NCI-H2081 (cell line): Measurements from ENCODE around the gene FAM3D.
A peak's percentile ranks its signal among the peaks of the same experiment; 100 is the strongest.

ENCODE experiments used
- DNase-seq, 2 experiments: peaks; one replicate each; lab custom pipeline; 2025; lab: John Stamatoyannopoulos, UW

Gene FAM3D

DNA sequence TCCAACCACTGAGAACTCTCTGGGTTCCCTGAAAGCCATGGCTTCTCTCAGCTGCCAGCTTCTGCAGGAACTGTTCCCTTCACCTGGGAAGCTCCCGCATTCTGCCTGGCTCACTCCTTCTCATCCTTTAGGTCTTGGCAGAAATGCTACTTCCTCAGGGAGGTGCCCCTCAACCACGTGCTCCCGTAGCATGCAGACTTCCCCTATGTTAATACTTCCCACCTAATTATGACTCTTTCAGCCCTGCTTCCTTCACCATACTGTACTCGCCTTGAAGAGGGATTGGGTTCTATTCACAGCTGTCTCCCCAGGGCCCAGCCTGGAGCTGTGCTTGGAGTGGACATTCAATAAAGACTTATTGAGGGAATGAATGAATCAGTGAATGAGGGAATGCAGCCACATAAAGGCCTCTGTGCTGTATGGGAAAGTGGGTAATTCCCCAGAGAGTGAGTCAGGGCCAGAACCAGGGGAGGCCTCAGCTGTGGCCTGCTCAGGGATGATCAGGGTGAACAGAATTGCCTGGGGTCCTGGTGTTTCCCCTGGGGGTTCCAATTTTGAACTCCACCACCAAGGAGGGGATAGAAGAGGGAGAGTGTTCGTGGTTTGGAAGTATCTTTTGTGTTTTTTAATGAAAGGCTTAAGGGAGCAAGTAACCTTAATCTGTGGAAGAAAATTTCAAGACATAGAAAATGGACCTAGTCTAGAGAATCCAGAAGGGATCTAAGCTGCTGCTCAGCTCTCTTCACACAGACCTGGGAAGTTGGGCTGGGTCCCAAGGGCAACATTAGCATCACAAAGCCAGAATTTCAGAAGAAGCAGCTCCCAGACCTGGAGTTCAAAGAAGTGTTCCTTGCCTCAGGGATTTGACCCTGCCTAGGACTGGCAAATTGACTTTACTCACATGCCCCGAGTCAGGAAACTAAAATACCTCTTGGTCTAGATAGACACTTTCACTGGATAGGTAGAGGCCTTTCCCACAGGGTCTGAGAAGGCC is 74.8 kb downstream of the FAM3D start:
- DNase-seq, result no peak

DNA sequence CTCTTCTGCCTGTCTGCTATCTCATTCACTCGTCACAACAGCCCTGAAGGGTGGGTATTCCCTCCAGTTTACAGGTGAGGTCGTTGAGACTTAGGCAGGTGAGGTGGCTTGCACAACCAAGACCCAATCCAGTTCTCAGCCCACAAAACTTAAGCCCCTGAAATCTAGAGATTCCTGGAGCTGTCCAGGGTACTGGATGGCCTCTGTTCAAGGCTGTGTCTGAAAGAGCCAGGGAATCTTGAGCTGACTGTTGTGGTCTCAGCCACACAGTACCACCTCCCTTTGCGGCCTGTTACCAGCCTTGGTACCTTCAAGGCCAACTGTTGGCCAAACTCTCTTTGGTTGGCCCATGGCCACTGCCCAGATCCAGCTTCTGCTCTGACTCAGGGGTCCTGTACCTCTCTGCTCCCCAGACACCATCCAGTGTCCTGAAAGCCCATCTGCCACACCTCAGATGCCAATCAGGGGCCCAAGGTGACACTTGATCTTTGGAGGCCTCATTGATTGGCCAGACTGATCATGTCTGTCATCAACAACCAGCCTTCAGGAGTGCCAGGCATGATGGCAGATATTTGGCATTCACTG is 78.5 kb downstream of the FAM3D start:
- DNase-seq, result no peak

DNA sequence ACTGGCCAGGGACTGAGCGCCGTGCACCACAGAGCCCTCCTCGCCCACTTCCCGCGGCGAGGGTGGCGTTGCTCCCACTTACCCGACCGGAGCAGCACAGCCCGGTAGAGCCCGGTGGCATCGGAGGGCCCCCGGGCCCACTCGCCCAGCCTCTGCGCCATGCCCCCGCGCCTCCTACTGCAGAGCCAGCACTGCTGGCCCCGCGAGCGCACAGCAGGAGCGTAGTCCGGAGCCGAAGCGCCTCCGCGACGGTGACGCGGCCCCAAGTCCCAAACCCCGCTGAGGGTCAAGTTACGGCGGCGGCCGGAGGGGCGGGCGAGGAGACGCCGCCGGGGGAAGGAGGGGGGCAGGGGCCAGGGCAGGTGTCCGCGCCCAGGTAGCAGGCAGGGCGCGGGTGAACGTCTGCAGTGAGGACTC is 79.8 kb downstream of the FAM3D start:
- no peak for DNase-seq

DNA sequence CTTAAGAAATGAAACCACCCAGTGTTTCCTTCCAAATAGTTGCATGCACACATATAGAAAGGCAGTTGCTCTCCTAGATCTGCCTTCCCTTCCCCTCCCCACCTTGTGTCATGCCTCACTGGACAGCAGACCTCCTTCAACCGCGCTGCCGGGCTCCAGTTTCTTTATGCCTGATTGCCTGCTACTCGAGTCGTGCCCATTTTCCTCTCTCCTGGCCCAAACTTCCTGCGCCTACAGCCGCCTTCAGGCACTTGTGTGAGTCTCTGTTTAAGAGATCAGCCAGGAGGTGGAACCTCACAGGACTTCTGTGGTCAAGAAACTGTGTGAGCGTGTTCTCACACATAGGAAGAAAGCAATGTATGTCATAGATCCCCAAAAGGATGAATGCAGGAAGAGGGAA is 80.6 kb downstream of the FAM3D start:
- no peak for DNase-seq

DNA sequence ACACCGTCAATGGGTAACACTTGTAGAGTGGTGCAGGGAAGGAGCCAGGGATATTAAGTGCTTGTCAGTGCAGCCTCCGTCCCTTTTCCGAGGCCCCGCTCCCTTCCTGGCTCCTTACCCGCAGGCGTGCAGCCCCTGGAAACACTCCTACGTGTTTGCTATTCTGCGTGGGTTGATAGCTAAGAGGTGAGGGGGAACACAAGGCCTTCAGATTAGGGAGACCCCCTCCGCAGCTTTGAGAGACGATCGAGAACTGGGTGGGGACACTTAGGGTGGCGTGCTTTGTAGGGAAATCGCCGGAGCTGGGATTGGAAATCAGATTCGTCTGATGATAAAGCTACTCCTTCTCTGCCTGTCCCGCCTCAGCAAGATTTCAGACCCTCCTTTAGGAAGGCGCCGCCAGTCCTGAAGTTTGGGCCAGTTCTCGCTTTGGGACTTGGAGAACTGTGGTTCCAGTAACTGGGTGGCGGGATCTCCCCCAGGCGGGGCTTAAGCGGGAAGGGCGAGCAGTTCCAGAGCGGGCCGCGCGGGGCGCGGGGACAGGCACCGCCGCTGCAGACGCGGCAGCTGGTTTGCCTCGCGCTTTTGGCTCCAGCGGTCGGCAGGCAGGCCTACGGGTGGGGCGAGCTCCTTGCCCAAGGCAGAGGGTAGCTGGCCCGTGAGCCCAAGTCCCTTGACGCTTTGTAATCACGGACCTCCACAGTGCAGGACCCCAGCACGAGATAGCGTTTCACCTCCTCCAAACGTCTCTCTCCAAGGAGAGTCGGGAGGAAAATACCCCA is 81.4 kb downstream of the FAM3D start:
- peak; percentile 76 to 78 for DNase-seq

DNA sequence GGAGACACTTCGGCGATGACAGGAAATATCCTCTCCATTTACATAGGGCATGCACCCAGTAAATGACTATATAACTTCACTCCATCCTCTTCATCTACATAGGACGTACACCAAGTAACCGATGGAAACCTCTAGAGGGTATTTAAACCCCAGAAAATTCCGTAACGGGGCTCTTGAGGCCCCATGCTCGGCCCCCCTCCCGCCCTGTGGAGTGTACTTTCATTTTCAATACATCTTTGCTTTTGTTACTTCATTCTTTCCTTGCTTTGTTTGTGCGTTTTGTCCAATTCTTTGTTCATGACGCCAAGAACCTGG is 81.9 kb downstream of the FAM3D start:
- DNase-seq, result peak in 1 of 2 experiments; percentile 2
